ENCODE measurements around the gene TTLL7.

DNA sequence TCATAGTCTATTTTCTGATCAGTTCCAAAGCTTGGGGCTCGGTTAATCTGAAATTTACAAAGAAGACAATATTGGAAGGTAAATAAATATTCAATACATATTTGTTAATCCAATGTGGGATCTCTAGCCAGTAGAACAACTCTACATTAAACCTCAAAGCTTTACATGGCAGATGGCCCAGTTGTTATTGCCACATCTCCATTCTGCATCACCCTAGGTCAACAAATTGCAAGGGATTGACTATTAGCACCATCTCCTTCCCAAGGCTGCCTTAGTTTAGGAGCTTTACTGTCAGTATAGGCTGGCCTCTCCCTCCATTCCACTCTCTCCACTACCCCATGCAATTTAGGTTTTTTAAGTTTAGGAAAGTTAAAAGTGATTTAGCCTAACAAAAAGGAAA lies 69.7 kb downstream of the TTLL7 start:
- no peak for TF ChIP-seq POLR2A (IDR thresholded peaks at IDR 0.05)
- TF ChIP-seq, protein P1, sequence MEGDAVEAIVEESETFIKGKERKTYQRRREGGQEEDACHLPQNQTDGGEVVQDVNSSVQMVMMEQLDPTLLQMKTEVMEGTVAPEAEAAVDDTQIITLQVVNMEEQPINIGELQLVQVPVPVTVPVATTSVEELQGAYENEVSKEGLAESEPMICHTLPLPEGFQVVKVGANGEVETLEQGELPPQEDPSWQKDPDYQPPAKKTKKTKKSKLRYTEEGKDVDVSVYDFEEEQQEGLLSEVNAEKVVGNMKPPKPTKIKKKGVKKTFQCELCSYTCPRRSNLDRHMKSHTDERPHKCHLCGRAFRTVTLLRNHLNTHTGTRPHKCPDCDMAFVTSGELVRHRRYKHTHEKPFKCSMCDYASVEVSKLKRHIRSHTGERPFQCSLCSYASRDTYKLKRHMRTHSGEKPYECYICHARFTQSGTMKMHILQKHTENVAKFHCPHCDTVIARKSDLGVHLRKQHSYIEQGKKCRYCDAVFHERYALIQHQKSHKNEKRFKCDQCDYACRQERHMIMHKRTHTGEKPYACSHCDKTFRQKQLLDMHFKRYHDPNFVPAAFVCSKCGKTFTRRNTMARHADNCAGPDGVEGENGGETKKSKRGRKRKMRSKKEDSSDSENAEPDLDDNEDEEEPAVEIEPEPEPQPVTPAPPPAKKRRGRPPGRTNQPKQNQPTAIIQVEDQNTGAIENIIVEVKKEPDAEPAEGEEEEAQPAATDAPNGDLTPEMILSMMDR (IDR thresholded peaks at IDR 0.05): no peak

Measured in Peyer's patch (tissue), 4 donors.